Measurements from ENCODE around the gene FRMD4B.

The FRMD4B gene

DNA sequence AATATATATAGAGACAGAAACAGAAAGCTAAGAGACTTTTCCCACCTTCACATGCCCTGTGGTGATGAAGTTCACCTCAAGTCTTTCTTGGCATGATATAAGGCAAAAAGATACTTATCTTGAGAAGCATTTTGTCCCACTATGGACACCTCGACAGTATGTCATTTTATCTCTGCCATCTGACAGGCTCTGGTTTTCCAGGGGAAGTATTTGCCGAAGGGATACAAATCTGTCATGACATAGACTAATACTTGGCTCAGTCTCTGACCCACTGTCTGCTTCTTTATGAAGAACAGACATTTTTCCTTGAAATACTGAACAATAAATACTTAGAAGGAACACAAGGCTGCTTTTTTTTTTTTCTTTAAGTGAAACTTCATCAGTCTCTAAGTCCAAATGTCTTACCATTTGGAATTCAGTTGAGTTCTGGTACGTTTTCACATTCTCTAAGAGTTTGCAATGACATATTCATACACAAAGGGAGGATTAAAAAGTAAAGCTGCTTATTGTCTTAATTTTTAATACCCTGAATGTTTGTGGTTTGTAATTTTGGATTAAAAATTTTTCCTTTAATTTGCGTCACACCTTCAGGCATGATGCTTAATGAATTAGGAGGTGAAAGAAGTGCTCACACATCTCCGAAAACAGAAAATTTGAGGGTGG is 175.7 kb downstream of the FRMD4B start:
- in situ Hi-C loops (cut with MboI; ENCODE audit: low sequenced_read_pairs), result no loop called here

DNA sequence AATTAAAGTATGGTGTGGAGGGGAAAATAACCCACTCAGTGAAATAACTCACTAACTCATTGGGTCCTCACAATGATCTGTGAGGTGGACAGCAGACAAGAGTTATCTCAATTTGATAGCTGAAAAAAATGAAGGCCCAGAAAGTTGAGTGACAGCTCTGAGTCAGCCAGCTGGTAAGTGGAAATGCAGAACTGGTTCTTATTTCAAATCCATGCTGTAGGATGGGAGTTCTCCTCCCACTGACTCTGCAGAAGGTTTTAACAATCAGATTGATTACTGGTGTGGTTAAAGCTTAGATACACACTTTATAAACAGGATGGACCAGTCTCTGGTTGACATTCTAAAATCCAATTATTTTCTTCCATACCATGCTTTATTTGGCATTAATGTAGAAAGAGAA is 176.5 kb downstream of the FRMD4B start:
- in situ Hi-C loops (cut with MboI; ENCODE audit: low sequenced_read_pairs), result no loop called here

DNA sequence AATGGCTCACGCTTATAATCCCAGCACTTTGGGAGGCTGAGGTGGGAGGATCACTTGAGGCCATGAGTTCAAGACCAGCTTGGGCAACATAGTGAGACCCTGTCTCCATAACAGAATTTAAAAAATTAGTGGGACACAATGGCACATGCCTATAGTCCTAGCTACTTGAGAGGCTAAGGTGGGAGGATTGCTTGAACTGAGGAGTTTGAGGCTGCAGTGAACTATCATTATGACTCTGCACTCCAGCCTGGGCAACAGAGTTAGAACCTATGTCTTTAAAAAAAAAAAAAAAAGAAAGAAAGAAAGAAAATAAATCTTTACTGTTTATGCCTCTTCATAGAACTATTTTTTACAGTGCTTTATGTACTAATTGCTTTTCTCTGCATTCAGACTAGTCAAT is 178.9 kb downstream of the FRMD4B start:
- in situ Hi-C loops (cut with MboI; ENCODE audit: low sequenced_read_pairs), result no loop called here

DNA sequence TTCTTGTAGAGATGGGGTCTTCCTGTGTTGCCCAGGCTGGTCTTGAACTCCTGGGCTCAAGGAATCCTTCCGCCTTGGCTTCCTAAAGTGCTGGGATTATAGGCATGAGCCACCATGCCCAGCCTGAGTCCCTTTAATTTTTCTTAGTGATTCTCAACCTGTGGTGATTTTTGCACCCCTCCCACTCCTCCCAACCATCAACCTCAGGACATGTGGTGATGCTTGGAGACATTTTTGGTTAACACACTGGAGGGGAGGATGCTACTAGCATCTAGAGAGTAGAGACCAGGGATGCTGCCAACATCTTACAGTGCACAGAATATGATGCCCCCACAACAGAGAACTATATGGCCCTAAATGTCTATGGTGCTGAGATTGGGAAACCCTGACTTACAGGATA is 180.5 kb downstream of the FRMD4B start:
- in situ Hi-C loops (cut with MboI; ENCODE audit: low sequenced_read_pairs), result no loop called here

GRCh38 chr3:69204315-69204957 is 181.5 kb downstream of the FRMD4B start:
- in situ Hi-C loops (cut with MboI; ENCODE audit: low sequenced_read_pairs), result no loop called here

DNA sequence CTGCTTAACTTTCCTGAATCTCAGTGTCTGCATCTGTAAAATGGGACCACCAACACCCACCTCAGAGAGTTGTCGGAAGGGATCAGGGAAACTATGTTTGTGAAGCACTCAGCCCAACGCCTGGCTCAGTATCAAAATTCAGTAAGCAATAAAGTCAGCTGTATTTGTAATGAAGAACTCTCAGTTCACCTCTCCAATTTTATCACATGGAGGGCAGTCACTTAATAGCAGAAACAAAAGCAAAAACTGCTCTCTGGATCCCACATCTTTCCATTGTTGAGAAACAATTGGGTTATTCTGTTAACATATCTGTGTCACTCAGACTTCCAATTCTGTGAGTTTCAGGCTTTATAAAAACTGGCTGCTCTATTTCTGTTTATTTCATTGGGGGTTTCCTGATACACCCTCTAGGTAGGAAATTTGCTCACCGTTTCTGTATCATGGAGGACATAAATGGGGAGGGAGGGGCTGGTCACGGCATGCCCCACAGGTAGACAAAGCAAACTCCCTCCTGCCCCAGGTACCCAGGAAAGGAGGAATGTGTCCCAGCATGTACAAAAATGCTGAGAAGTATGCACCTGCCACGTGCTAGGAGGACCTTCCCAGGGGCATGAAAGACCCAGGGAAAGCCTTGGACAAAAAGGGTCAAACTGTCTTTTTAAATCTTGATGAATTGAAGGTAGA is 182.1 kb downstream of the FRMD4B start:
- in situ Hi-C loops (cut with MboI; ENCODE audit: low sequenced_read_pairs), result no loop called here

DNA sequence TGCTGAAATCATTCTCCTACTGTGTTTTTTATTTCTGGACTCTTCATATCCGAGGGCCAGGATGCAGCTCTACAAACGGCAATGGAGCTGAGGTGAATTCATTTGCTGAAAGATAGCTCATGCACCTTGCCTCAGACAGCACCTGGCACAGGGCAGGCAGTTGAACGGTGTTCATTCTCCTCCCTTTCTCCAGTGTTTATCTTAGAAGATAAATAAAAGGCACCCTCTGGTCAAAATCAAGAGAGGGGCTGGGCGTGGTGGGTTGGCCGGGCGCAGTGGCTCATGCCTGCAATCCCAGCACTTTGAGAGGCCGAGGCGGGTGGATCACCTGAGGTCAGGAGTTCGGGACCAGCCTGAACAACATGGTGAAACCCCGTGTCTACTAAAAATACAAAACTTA is 184.2 kb downstream of the FRMD4B start:
- in situ Hi-C loops (cut with MboI; ENCODE audit: low sequenced_read_pairs), result no loop called here

DNA sequence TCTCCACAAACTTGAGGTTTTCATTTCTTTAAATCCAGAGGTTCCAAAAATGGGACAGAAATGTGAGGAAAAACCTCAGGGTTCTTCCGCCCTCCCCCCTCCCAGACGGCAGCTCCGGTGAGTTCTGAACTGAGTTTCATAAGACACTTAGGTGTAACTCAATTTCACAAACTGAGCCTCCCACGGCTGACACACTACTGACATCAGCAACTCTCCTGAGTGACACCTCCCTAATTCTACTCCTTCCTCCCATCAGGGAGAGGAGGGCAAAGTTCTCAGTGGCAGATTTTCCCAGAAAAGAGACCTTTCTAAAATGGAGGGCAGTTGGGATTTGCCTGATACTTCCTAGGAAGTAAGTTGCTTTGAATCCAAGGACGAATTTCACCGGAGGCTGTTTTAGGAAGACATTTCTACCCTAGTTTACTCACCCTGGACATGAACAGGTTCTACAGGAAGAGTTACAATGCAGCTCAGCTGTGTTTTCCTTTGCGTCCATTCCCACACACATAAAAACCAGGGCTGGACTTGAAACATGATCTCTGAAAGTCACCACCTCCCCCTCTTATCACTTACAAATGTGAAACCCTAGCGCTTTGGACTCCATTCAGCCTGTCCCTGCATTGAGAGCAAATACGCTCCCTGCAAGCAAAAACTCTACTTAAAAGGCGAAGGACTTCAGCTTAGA is 185.4 kb downstream of the FRMD4B start:
- in situ Hi-C loops (cut with MboI; ENCODE audit: low sequenced_read_pairs), result no loop called here

DNA sequence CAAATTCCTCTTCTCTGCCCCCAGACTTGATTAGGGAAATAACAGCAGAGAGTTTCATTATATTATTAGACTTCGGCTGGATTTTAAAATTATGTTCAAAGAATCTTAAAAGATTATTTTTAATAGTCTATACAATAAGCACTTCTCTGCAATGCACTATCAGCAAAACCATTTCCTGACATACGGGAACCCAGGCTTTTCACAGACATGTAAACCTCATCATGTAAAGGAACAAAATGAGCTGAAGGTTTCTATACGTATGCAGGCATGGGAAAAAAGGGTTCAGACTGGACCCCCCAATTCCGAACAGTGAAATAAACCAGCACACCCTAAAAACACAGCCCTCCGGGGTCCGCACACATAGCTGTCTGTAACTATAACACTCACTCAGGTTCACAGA is 185.9 kb downstream of the FRMD4B start:
- in situ Hi-C loops (cut with MboI; ENCODE audit: low sequenced_read_pairs), result no loop called here

GRCh38 chr3:69197922-69198530 is 187.9 kb downstream of the FRMD4B start:
- in situ Hi-C loops (cut with MboI; ENCODE audit: low sequenced_read_pairs), result no loop called here

- in situ Hi-C loops (cut with MboI; ENCODE audit: low sequenced_read_pairs), result no loop called here
Observed at GRCh38 chr3:69197455-69197854, 188.4 kb downstream of the FRMD4B start.

DNA sequence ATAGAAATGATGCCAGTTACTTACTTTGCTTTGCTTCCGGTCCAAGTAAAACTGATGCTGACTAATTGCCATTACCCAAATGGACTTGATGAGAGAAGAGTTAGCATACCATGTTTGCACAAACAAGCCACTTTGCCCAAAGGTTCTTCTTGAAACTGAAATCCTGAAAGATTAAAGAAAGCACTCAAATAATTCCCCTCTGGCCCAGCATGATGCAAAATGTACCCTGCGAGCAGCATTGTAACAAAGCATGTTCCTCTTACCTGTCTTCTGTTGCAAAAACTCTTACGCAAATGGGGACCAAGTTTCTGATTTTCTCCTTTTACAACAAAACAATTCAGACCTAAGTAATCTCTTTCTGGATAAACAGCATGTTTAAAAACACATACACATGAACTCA is 189.0 kb downstream of the FRMD4B start:
- in situ Hi-C loops (cut with MboI; ENCODE audit: low sequenced_read_pairs), result no loop called here

GRCh38 chr3:69194431-69195165 is 191.3 kb downstream of the FRMD4B start:
- in situ Hi-C loops (cut with MboI; ENCODE audit: low sequenced_read_pairs), result no loop called here

GRCh38 chr3:69193749-69194148 is 192.1 kb downstream of the FRMD4B start:
- in situ Hi-C loops (cut with MboI; ENCODE audit: low sequenced_read_pairs), result no loop called here

DNA sequence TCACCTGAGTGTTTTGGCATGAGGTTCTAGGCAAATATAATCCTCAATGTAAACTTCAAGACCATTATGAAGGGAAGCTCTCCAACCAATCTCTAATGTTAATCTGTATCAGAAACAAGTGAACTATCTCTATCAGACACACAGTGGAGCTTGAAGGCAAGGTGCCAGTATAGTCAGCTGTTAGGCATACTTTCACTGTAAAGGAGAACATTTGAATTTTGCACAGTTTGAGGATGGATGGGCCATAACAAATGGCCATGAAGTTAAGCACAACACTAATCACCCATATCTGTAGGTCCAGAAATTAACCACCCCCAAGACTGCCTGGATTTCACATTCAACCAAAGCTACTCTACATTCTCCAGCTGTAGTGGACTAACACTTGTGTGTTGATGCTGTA is 194.4 kb downstream of the FRMD4B start:
- in situ Hi-C loops (cut with MboI; ENCODE audit: low sequenced_read_pairs), result no loop called here

- in situ Hi-C loops (cut with MboI; ENCODE audit: low sequenced_read_pairs), result no loop called here
Observed at GRCh38 chr3:69189487-69189886, 196.4 kb downstream of the FRMD4B start.

- in situ Hi-C loops (cut with MboI; ENCODE audit: low sequenced_read_pairs), result no loop called here
Observed at GRCh38 chr3:69186575-69187093, 199.3 kb downstream of the FRMD4B start.

DNA sequence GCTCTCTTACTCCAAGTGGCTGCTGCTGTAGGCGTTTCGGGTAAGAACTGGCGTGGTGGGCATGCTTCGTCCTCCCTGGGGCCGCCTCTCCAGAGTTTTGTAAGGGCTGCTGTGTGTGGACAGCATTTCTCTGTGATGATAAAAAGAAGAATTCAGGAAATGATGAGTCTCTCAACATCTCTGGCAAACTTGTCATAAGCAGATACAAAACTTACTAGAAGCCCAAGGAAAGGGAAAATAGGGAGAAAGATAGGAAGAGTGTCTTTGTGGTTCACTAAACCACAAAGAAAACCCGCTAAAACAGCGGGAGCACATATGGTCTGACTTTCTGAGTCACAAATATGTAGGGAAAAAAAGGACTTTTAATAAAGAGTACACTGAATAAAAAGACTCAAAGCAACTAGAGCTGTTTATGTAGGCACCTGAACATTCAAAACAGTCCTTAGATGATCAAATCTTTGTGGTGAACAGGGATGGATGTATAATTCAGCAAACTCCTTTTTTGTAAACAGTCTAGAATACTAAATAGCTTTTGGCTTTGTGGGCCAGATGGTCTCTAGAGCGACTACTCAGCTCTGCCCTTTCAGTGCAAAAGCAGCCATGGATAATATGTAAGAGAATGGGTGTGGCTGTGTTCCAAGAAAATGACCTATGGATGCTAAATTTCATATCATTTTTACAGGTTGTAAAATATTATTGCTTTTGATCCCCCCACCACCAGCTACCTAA is 203.1 kb downstream of the FRMD4B start:
- in situ Hi-C loops (cut with MboI; ENCODE audit: low sequenced_read_pairs), result no loop called here

DNA sequence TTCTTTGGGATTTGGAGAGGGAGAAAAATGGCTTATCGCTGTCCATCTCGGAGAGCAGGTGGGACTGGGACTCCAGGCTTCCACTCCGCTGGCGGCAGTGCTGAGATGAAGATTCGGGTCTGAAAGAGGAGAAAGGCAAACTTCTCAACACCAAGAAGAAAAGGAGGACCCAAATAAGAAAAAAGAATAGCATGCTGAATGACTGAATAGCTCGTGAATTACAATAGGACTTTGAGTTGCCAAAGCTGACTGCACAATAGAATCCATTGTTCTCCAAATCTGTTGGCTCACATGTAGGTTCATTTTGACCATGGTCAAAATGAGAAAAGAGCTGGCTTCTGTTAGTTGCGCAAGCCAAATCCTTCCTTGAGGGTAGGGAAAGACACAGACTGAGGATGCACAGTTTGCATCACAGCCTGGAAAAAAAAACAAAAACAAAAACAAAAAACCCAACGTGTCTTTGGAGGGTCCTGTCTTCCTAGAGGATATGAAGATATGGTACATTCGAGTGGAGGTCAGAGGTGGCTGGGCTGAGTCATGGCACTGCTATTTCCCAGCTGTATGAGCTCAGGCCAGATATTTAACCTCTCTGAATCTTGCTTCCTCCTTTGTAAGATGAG is 204.2 kb downstream of the FRMD4B start:
- in situ Hi-C loops (cut with MboI; ENCODE audit: low sequenced_read_pairs), result no loop called here
